IPS-20b (cell line): Measurements from ENCODE around the gene GFPT1.

Source experiments
- H3K27ac ChIP-seq: one replicate; pipeline ENCODE4 v1.5.1; 2013; ENCODE audit warnings: low read length
- H3K27me3 ChIP-seq: 2 replicates; pipeline ENCODE4 v1.6.1; 2013; ENCODE audit warnings: mild to moderate bottlenecking, low read length, inconsistent platforms; ENCODE audit not compliant: insufficient read depth
- H3K36me3 ChIP-seq: 2 replicates; pipeline ENCODE4 v1.6.1; 2013; ENCODE audit warnings: low read depth, mild to moderate bottlenecking, inconsistent platforms, low read length, moderate library complexity; ENCODE audit not compliant: insufficient read depth
- H3K4me1 ChIP-seq: 2 replicates; pipeline ENCODE4 v1.6.1; 2013; ENCODE audit warnings: mild to moderate bottlenecking, control low read depth, inconsistent platforms, low read length, moderate library complexity; ENCODE audit not compliant: insufficient read depth
- H3K4me3 ChIP-seq: 2 replicates; pipeline ENCODE4 v1.5.1; 2013; ENCODE audit warnings: mild to moderate bottlenecking, low read length, inconsistent platforms
- H3K9ac ChIP-seq: 2 replicates; pipeline ENCODE4 v1.6.1; 2013; ENCODE audit warnings: low read depth, mild to moderate bottlenecking, inconsistent platforms, low read length, moderate library complexity
- H3K9me3 ChIP-seq: 2 replicates; pipeline ENCODE4 v1.6.1; 2013; ENCODE audit warnings: mild to moderate bottlenecking, low read depth, low read length, inconsistent platforms; ENCODE audit not compliant: insufficient read depth

The GFPT1 gene

GRCh38 chr2:69311024-69311416 lies 76.0 kb downstream of the GFPT1 start:
- Histone ChIP-seq H3K9me3 (no peaks in the 10 kb centered on the region), H3K27ac (no peak overlapping the region), H3K4me1 (peaks cover 5% of the 10 kb centered on the region; the same call in 1 of the 2 replicates), H3K4me3 (no peak overlapping the region), H3K36me3 (no peaks in the 10 kb centered on the region), H3K27me3 (peaks cover 24% of the 10 kb centered on the region), H3K9ac (no peak overlapping the region)

DNA sequence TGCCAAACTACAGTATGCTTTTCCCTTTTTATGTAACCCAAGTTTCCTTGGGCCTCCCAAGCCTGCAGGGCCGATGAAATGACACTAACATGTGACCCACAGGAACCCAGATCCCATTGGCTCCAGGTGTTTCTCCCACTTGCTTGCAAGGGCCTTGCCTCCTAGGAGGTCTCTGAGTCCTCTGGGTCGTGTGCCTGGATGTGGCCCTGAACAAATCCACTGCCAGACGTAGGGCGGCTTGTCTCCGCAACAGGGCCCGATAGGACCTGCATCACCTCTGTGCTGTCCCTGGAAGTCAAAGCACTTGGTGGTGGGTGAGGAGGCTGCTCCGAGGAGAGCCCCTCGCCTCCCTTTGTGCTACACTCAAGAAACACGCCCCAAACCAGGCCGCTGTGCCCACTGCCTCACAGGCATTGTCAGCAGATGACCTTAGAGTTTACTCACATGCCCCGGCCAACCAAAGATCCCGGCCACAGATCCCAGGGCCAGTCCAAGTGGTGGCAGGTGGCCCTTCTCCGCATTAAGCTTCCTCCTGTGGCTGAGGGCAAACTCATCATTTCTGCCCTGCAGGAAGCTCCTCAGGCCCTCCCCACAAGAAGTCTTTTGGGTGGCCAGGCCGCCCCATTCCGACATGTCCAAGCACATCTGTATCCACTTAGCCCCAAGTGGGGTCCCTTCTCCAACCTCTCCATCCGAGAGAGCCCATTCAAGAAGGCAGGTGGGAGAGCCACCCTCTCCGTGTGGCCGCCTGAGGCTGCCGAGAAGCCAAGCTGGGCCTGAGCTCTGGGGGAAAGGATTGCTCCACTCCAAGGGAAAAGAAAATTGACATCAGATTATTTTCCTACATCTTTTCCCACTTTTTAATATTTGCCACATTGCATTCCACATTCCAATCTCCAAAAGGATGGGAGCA lies 76.7 kb downstream of the GFPT1 start:
- Histone ChIP-seq H3K4me1 (peaks cover 7% of the 10 kb centered on the region; the same call in 1 of the 2 replicates), H3K36me3 (no peaks in the 10 kb centered on the region), H3K9me3 (no peaks in the 10 kb centered on the region), H3K4me3 (no peak overlapping the region), H3K27ac (no peak overlapping the region), H3K9ac (no peak overlapping the region), H3K27me3 (peaks cover 30% of the 10 kb centered on the region)

- no peak overlapping the region for H3K9ac ChIP-seq
- peaks cover 7% of the 10 kb centered on the region; the same call in 1 of the 2 replicates for H3K4me1 ChIP-seq
- H3K9me3 ChIP-seq: no peaks in the 10 kb centered on the region
- no peak overlapping the region for H3K27ac ChIP-seq
- H3K4me3 ChIP-seq: no peak overlapping the region
- peaks cover 38% of the 10 kb centered on the region for H3K27me3 ChIP-seq
- no peaks in the 10 kb centered on the region for H3K36me3 ChIP-seq
Measured at GRCh38 chr2:69309351-69310110, 77.5 kb downstream of the GFPT1 start.

DNA sequence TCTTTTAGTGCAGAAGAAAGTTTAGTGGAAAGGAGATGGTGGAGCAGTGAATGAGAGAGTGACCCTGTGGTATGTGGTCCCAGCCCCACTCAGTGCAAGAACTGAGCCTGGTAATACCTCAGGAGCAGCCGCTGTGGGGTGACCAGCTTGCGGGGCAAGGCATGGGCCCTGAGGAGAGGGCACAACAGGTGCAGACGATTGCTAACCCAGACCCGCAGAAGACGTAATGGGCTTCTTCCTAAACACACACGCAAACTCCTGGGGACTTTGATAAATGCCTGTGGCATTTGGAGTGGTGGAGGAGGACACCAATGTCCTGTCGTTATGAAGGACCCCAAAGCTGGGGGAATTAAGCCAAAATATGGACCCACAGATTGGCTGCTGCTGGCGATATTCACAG lies 78.7 kb downstream of the GFPT1 start:
- Histone ChIP-seq H3K4me1 (peaks cover 7% of the 10 kb centered on the region; the same call in 1 of the 2 replicates), H3K4me3 (no peak overlapping the region), H3K9me3 (no peaks in the 10 kb centered on the region), H3K27me3 (peaks cover 46% of the 10 kb centered on the region), H3K36me3 (no peaks in the 10 kb centered on the region), H3K9ac (no peak overlapping the region), H3K27ac (no peak overlapping the region)

DNA sequence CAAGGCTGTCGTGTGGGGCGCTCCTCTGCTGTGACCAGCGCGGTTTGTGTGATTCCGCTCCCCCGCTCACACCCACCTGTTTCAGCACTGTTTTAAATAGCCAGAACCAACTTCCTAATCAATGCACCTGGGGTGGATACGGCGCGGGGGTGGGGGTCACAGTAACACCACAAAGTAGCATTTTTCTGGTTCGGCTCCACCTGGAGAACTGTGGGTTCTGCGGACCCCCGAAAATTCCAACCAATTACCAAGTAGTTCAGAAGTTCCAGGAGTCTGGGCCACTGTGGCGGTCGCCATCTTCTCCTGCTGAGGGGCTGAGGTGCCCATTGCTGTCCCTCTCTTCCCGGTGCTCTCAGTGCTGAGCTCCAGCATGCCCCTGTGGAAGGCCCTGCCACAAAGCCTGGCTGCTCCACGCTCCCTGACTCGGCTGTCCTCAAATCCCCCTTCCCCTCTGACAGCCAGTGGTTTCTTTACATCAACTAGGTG lies 79.4 kb downstream of the GFPT1 start:
- peaks cover 46% of the 10 kb centered on the region for H3K27me3 ChIP-seq
- no peaks in the 10 kb centered on the region for H3K36me3 ChIP-seq
- H3K4me1 ChIP-seq: peaks cover 7% of the 10 kb centered on the region; the same call in 1 of the 2 replicates
- no peaks in the 10 kb centered on the region for H3K9me3 ChIP-seq
- H3K4me3 ChIP-seq: peak overlapping the region; percentile 91; the same call in 1 of the 2 replicates
- no peak overlapping the region for H3K27ac ChIP-seq
- H3K9ac ChIP-seq: no peak overlapping the region

DNA sequence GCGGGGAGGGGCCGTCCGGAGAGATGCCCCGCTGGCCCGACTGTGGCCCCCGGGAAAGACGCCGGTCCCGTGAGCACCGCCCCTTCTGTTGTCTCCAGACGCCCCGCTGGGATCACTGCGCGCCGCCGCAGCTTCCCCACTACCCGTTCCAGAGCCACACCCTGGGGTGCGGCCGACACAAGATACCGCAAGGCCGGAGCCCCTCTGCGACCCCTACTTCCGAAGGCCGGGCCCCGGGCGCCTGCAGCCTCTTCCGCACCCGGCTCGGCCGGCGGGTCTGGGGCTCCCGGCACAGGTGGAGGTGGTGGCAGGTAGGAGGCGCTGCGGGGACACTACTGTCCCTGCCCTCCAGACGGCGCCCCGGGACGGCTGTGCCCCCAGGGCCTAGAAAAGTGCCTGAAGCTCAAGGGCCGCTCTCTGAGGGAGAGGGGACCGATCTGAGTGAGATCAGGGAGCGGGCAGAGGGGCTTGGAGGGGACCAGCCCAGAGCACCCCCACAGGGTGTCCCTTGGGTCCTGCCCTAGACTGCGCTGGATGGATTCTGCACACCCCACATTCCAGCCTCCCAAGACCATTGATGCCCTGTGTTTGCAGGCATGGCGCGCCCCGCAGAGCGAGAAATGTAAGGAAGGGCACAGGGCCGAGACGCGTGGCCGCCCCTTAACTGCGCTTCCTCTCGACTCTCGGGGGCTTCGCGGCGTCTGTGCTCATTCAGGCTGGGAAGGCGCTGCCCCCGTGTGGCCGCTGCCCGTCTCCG lies 80.0 kb downstream of the GFPT1 start:
- Histone ChIP-seq H3K36me3 (no peaks in the 10 kb centered on the region), H3K4me1 (peaks cover 7% of the 10 kb centered on the region; the same call in 1 of the 2 replicates), H3K27me3 (peaks cover 46% of the 10 kb centered on the region), H3K27ac (no peak overlapping the region), H3K4me3 (peak overlapping the region; percentile 91), H3K9ac (peak overlapping the region; percentile 60; the same call in 1 of the 2 replicates), H3K9me3 (no peaks in the 10 kb centered on the region)

- Histone ChIP-seq H3K27me3 (peaks cover 46% of the 10 kb centered on the region), H3K4me1 (peaks cover 7% of the 10 kb centered on the region; the same call in 1 of the 2 replicates), H3K9ac (no peak overlapping the region), H3K27ac (no peak overlapping the region), H3K4me3 (peak overlapping the region; percentile 91), H3K36me3 (no peaks in the 10 kb centered on the region), H3K9me3 (no peaks in the 10 kb centered on the region)
Measured at GRCh38 chr2:69306393-69306821, 80.6 kb downstream of the GFPT1 start.

- Histone ChIP-seq H3K4me3 (peak overlapping the region; percentile 91), H3K9ac (no peak overlapping the region), H3K4me1 (peaks cover 7% of the 10 kb centered on the region; the same call in 1 of the 2 replicates), H3K27ac (no peak overlapping the region), H3K9me3 (no peaks in the 10 kb centered on the region), H3K36me3 (no peaks in the 10 kb centered on the region), H3K27me3 (peaks cover 46% of the 10 kb centered on the region)
Measured at GRCh38 chr2:69305712-69306392, 81.2 kb downstream of the GFPT1 start.

GRCh38 chr2:69305166-69305565 lies 81.9 kb downstream of the GFPT1 start:
- H3K9ac ChIP-seq: no peak overlapping the region
- no peak overlapping the region for H3K4me3 ChIP-seq
- H3K36me3 ChIP-seq: no peaks in the 10 kb centered on the region
- no peak overlapping the region for H3K27ac ChIP-seq
- no peaks in the 10 kb centered on the region for H3K9me3 ChIP-seq
- peaks cover 7% of the 10 kb centered on the region; the same call in 1 of the 2 replicates for H3K4me1 ChIP-seq
- H3K27me3 ChIP-seq: peaks cover 46% of the 10 kb centered on the region

GRCh38 chr2:69304656-69305055 lies 82.4 kb downstream of the GFPT1 start:
- H3K27me3 ChIP-seq: peaks cover 46% of the 10 kb centered on the region
- no peaks in the 10 kb centered on the region for H3K9me3 ChIP-seq
- no peak overlapping the region for H3K4me3 ChIP-seq
- H3K4me1 ChIP-seq: peaks cover 4% of the 10 kb centered on the region; the same call in 1 of the 2 replicates
- H3K27ac ChIP-seq: no peak overlapping the region
- no peak overlapping the region for H3K9ac ChIP-seq
- H3K36me3 ChIP-seq: no peaks in the 10 kb centered on the region
